NCI-H2171 (cell line): ENCODE results near the gene ZNF280D.

Experiments
- DNase-seq: peaks from one replicate; lab custom pipeline; 2025; lab: John Stamatoyannopoulos, UW

Gene ZNF280D

DNA sequence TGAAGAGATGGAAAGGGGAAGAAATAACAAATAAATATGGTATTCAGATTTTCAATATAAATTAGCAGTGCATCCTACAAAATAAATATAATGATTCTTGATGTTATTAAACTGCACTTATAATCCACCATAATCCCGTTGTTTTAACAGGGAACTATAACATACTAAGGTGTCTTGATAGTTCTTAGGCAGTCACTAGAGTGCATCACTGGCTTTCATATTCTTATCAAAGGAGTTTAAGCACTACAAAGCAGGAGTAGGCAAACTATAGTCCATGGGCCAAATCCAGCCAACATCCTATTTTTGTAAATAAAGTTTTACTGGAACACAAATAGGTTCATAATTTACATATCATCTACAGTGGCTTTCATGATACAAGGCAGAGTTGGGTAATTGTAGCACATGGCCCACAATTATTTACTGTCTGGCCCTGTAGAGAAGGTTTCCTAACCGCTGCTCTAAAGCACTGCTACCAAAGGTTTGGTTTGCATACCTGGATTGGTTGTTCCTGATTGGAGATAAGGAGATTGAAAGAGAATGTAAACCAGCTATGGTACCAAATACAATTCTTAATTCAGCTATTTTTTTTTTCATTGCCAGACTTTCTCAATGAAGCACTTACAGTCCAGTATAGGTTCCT lies 104.3 kb downstream of the ZNF280D start:
- DNase-seq = no peak

GRCh38 chr15:56619887-56620286 lies 113.4 kb downstream of the ZNF280D start:
- DNase-seq = no peak

- no peak for DNase-seq
Measured at GRCh38 chr15:56617628-56618027, 115.7 kb downstream of the ZNF280D start.

GRCh38 chr15:56616551-56616950 lies 116.8 kb downstream of the ZNF280D start:
- DNase-seq = no peak

- no peak for DNase-seq
Measured at GRCh38 chr15:56613811-56614210, 119.5 kb downstream of the ZNF280D start.

GRCh38 chr15:56608993-56609392 lies 124.3 kb downstream of the ZNF280D start:
- DNase-seq = no peak

DNA sequence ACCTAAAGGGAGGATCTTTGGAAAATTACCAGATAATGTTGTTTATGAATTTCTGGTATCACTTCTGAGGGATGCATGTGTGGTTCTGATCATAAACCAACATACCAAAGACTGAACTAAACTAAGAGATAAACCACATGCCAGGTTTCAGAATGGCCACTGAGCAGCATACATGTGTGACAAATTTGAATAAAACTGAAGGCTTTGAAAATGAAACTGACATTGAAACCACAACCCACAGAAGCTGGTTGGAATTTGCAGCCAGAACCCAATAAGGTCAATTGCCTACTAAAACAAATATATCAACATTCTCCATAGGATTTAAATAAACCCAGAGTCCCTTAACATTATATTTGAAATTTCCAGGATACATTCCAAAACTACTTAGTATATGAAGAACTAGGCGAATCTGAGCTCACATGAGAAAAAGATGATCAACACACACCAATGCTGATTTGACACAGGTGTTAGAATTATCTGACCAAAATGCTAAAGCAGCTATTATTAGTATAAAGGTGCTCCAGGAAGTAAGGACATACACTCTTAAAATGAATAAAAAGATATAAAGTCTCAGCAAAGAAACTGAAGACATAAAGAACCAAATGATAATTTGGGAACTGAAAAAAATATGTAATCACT lies 125.0 kb downstream of the ZNF280D start:
- DNase-seq = no peak

GRCh38 chr15:56602253-56602652 lies 131.1 kb downstream of the ZNF280D start:
- no peak for DNase-seq

DNA sequence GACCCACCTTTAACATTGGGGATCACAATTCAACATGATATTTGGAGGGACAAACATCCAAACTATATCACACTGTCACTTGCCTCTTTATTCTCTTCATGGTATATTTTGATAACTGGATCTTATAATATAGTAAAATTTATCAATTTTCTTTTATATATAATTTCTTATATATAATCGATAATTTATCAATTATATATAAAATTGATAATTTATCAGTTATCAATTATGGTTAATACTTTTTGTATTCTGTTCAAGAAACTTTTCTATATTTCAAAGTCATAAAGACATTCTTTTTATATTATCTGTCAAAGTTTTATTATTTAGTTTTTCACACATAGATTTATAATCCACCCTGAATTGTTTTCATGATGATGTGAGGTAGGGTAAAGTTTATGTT lies 132.9 kb downstream of the ZNF280D start:
- DNase-seq = no peak

DNA sequence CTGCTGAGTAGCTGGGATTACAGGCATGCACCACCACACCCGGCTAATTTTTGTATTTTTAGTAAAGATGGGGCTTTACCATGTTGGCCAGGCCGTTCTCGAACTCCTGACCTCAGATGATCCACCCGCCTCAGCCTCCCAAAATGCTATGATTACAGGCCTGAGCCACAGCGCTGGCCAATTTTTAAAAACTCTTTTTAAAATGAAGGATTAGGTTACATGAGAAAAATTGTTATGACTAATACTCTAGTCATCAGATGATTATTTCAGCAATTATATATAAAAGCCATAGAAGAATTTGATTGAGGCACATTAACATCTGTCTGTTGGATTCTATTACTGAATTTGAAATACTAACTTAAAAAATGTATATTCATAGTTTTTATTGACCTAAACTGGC lies 134.3 kb downstream of the ZNF280D start:
- no peak for DNase-seq

GRCh38 chr15:56587686-56588085 lies 145.6 kb downstream of the ZNF280D start:
- no peak for DNase-seq

- no peak for DNase-seq
Measured at GRCh38 chr15:56586206-56586605, 147.1 kb downstream of the ZNF280D start.

- no peak for DNase-seq
Measured at GRCh38 chr15:56582785-56583184, 150.5 kb downstream of the ZNF280D start.
